ENCODE data around the gene SLC12A7. TPM values are rescaled to one million over a fixed set of nuclear protein-coding genes. Genes with fewer than 3 reads are reported as not detected.

Gene SLC12A7
- total RNA-seq, 1 experiment from 2014 or later: 30.8 TPM

GRCh38 chr5:1099926-1100663, 11.8 kb downstream of the SLC12A7 start:
- Histone ChIP-seq H3T11ph (ENCODE audit: low read length) (no peak overlapping the region), H2AFZ (ENCODE audit: low read length) (no peak overlapping the region), H2BK5ac (ENCODE audit: insufficient read length, low read length) (no peak overlapping the region), H3K79me2 (ENCODE audit: insufficient read depth, low read length) (peaks cover 1% of the 10 kb centered on the region; the same call in 1 of the 2 replicates), H4K8ac (replicated peaks; ENCODE audit: insufficient read length, low read depth, low read length) (no peak overlapping the region), H3K27me3 (ENCODE audit: insufficient read depth, low read length) (no peaks in the 10 kb centered on the region), H2BK120ac (ENCODE audit: low read depth, low read length, poor library complexity, severe bottlenecking) (no peak overlapping the region), H2BK20ac (ENCODE audit: low read depth, low read length, poor library complexity, severe bottlenecking) (no peak overlapping the region), H2AK5ac (ENCODE audit: insufficient read length, low read length) (no peak overlapping the region), H3K23me2 (ENCODE audit: insufficient read length, low read depth, low read length, poor library complexity, severe bottlenecking) (no peaks in the 10 kb centered on the region), H3K9me3 (ENCODE audit: control insufficient read depth, low read depth, low read length) (no peaks in the 10 kb centered on the region), H2BK15ac (ENCODE audit: low read depth, low read length) (no peak overlapping the region), H4K20me1 (ENCODE audit: control insufficient read depth, insufficient read depth, insufficient read length) (no peaks in the 10 kb centered on the region), H3K14ac (ENCODE audit: insufficient read depth, low read length) (no peak overlapping the region; the same call in 1 of the 2 replicates), H3K79me1 (ENCODE audit: insufficient read depth, low read depth, low read length, poor library complexity, severe bottlenecking) (peaks cover 3% of the 10 kb centered on the region), H3K9ac (ENCODE audit: extremely low read depth, insufficient read length, low read length) (no peak overlapping the region), H3K4me1 (ENCODE audit: insufficient read depth, low read length) (no peaks in the 10 kb centered on the region; the same call in 1 of the 2 replicates), H4K91ac (ENCODE audit: insufficient read length, low read depth, low read length) (no peak overlapping the region), H3K23ac (ENCODE audit: insufficient read length, low read depth, low read length) (no peak overlapping the region), H3K4me2 (ENCODE audit: insufficient read depth, insufficient read length, low read length) (no peak overlapping the region), H3K18ac (ENCODE audit: insufficient read length, low read depth, low read length) (no peak overlapping the region), H3K4ac (ENCODE audit: low read depth, low read length) (no peak overlapping the region), H2BK12ac (ENCODE audit: insufficient read length, low read depth, low read length) (no peak overlapping the region), H3K27ac (ENCODE audit: insufficient read length, low read depth, low read length) (no peak overlapping the region), H4K5ac (ENCODE audit: insufficient read length, low read depth, low read length) (no peak overlapping the region), H3K56ac (ENCODE audit: insufficient read length, low read depth, low read length) (no peak overlapping the region)
- peak overlapping the region in 1 of 2 experiments; percentile 54; a peak in 1 of 5 replicates for H3K4me3 Mint-ChIP-seq
- H3K27me3 Mint-ChIP-seq (ENCODE audit: low read depth): no peaks in the 10 kb centered on the region; the same call in 1 of the 2 replicates
- no peak for TF ChIP-seq CTCF (conservative IDR thresholded peaks at IDR 0.05)
- WGBS (ENCODE audit: extremely low coverage, insufficient read length, low lambda C conversion rate): no CpG with 5 or more reads among the region's 48 CpGs
- no peak for DNase-seq
- peak overlapping the region in 2 of 3 experiments; percentile 35 to 81; a peak in 2 of 7 replicates for H3K27ac Mint-ChIP-seq
- H3K9me3 Mint-ChIP-seq: no peaks in the 10 kb centered on the region
- H3K4me1 Mint-ChIP-seq: peaks cover 38 to 81% of the 10 kb centered on the region in 2 experiments
- peaks cover 2 to 6% (median 5%) of the 10 kb centered on the region in 3 experiments; a peak in 6 of 7 replicates for H3K36me3 Mint-ChIP-seq (ENCODE audit: insufficient read depth in 1 of 3, low read depth in 3 of 3)

Measured in H9 (cell line).